Forelimb muscle (tissue), 1 donor: ENCODE data around the gene XBP1. TPM values are rescaled to one million over a fixed set of nuclear protein-coding genes. Genes with fewer than 3 reads are reported as not detected.
A peak's percentile ranks its signal among the peaks of the same experiment; 100 is the strongest.
"Not testable (repeated sequence)": the region's sequence is repeated elsewhere in the genome, so short reads cannot be mapped to it uniquely, and the experiment has no call there.

Experiments
- DNase-seq: peaks from one replicate; pipeline ENCODE4 v3.0.0-alpha.2; 2013; ENCODE audit warnings: low read depth
- polyA plus RNA-seq: library from polyadenylated mRNA; unstranded; fragments of 120-200 nt; gene quantifications from one replicate; pipeline ENCODE4 v1.2.1, GENCODE V29; 2013; ENCODE audit not compliant: insufficient read length

XBP1 gene
- polyA plus RNA-seq, 1 donor, result 63.7 TPM

DNA sequence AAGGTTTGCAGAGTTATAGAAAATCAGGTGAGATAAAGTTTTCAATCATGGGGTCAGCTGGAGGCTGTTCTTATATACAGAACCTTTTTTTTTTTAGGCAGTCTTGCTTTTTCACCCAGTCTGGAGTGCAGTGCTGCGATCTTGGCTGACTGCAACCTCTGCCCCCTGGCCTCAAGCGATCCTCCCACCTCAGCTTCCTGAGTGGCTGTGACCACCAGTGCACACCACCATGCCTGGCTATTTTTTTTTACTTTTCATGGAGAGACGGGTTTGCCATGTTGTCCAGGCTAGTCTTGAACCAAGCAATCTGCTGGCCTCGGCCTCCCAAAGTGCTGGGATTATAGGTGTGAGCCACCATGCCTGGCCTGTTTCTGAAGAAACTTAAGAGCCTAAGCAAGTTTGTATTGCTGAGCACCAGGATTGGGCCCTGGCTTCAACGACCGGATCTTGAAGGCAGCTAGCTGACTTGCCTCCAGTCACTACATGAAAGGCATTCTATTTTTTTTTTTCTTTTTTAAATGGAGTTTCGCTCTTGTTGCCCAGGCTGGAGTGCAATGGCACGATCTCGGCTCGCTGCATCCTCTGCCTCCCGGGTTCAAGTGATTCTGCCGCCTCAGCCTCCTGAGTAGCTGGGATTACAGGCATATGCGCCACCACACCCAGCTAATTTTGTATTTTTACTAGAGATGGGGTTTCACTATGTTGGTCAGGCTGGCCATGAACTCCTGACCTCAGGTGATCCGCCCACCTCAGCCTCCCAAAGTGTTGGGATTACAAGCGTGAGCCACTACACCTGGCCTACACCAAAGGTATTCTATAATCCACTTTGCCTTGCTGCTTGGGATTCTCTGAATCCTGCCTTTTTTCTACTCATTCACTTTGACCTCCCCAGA lies 7.6 kb downstream of the XBP1 start:
- no peak for DNase-seq

DNA sequence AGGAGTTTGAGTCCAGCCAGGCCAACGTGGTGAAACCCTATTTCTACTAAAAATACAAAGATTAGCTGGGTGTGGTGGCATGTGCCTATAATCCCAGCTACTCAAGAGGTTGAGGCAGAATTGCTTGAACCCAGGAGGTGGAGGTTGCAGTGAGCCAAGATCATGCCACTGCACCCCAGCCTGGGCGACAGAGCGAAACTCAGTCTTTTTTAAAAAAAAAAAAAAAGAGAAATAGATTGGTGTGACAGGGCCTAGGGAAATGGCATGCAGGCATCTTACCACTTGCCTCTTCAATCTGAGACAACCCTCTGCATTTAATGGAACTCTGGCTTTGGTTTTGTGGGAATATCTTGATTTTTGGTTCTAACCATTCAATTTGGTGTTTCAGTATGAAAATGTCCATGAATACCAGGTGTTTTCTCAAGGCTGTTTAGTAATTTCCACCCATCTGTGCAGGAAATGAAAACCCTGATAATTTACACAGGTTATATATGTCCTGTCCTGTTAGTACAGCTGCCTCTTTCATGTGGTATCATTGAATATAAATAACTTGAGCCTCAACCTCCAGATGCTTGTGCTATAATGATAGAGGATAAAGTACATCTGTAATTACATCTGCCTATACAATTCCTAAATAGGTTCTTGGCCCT lies 8.4 kb downstream of the XBP1 start:
- DNase-seq, result no peak

DNA sequence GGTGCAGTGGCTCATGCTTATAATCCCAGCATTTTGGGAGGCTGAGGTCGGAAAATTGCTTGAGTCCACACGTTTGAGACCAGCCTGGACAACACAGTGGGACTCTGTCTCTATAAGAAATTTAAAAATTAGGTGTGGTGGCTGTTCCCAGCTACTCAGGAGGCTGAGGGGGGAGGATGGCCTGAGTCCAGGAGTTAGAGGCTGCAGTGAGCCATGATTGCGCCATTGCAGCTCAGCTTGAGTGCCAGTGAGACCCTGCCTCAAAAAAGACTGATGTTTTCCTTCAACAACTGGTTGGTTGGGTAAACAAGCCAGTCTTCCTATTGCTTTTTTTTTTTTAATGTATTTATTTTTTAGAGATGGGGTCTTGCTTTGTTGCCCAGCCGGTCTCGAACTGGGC lies 9.2 kb downstream of the XBP1 start:
- DNase-seq, result no peak

DNA sequence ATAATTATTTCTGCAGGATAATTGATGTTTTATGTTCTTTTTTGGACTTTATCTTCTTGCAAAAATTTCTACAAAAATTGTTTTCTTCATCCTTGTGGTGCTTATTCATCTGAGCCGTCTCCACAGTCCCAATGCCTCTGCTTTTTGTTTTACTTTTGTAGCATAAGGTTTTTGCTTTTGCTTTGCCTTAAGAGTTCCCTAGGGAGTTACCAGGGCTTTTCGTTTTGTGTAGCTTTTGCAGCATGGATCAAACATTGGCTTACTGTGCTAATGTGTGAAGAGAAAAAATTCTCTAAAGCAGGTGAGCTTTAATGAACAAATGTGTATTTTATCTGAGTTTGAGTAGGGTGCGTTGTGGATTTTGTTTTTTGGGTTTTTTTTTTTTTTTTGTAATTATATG lies 11.8 kb downstream of the XBP1 start:
- no peak for DNase-seq

DNA sequence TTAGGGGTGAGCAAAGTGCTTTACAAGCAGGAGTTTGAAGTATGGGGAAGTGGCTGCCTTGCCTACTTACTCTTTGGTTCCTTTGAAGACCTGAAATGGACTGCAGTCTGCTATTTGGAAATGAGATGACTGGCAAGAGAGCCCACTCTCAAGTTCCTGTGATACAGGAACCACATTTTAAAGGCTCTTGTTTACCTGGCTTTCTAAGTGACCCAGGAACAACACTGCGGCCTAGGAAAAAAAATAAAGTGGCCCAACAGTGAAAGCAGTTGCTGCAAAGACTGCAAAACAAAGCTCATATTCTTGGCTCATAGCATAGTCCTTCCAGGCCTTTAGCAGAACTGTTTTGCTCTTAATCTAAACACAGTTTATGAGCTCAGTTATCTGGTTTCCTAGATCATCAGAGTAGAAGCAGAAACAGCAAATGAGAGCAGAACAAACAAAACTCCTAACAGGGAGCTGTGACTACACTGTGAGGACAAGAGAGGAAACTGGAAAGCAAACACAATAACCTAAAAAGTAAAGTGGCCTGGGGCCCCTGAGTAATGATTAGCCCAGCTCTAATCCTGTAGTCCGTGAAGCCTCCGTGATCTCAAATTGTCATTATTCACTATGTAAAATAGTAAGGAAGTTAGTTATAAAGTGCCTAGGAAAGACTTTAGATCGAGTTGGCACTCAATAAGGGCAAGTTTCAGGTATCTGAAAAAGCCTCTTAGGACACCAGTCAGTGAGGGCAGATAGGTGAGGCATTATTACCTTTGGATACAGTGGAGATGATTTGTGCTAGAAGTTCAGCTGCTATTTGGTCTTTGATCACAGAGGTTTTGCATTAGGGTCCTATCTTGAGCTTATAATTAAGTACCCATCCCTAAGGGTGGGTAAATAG lies 16.3 kb downstream of the XBP1 start:
- DNase-seq, result no peak

DNA sequence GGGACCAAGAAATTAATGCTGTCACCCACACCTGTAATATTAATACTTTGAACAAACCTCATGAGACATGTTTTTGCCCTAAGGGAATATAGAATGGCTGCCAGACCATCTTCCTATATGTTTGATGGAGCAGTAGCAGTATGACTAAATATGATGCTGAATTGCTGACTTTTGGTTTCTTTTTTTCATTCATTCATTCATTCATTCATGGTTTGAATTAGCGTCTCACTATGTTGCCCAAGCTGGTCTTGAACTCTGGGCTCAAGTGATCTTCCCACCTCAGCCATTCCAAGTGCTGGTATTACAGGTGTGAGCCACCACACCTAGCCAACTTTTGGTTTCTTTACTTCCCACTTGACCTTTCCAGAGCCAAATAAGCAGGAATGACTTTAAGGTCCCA lies 20.1 kb downstream of the XBP1 start:
- DNase-seq, result no peak

DNA sequence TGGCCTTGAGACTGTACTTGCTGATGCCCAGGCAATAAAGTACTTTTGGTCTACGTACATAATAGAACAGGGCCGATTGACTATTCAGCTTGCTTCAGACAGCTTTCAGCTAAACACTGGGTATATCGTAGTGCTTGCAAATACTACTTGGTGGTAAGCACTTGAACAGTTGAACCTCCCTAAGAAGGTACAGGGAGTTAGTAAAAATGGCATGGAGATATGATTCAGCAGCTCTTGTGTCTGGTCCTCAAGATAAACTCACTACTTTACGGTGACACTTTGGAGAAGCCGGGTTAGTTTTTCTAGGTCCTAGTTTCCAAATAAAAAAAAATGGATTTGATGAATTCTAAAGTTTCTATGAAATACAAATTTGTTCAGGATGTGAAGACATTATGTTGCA lies 20.5 kb downstream of the XBP1 start:
- no peak for DNase-seq

DNA sequence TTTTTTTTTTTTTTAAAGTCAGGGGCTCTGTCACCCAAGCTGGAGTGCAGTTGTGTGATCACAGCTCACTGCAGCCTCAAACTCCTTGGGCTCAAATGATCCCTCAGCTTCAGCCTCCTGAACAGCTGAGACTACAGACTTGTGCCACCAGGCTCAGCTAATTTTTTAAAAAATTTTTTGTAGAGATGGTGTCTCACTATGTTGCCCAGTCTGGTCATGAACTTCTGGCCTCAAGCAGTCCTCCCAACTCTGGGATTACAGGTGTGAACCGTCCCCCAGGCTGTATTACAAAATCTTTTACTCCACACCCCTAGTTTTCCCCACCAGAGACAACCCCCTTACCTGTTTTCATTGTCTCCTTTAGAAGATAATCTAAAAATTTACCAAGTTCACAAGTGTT lies 26.0 kb downstream of the XBP1 start:
- no peak for DNase-seq

DNA sequence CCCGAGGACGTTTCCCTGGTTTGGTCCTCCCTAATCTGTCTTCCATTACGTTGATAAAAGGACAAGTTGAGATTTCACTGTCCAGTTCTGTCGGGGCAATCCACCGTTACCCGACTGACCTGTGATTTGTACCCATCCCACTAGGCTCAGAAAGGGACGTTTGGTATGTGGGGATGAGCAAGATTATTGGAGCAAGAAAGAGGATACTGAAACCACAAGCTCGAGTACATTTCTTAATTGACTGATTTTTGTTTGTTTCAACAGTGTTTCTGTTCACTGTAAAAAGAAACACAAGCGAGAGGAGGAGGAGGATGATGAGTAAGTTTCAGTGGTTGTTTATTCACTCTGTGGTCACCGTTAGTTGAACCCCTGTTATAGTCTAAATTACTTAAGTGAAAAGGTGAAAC lies 26.9 kb downstream of the XBP1 start:
- no peak for DNase-seq

DNA sequence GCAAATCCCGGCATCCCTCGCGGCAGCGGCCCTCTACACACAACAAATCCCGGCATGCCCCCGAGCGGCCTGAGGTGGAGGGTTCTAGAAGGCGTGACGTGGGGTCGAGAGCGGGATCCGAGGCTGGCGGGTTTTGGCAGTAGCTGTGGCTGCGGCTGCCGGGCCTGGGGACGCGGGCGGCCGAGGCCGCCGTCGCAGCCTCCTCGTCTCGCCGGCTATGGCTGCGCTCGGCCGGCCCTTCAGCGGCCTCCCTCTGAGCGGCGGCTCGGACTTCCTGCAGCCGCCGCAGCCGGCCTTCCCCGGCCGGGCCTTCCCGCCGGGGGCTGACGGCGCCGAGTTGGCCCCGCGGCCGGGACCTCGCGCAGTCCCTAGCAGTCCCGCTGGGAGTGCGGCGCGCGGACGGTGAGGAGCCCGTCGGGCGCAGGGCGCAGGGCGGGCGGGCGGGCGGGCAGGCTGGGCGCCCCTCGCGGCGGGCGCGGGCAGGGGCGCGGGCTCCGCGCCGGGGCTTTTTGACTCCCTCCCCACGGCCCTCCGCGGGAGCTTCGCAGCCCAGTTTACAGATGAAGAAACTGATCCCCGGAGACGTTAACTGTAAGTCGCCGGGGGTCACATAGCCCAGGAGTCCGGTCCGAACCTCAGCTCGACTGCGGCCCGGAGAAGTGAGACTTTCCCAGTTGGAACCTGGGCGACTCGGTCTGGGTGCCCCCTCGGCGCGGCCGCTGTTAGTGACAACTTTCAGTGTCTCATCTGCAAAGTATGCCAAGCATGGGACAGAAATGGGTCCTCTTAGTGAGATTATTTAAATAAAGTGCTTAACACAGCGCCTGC lies 27.5 kb downstream of the XBP1 start, which contains the start of gene CCDC117:
Gene CCDC117 (plus strand): TSS at position 63 of the 828 bp plus-strand sequence. CDS start 155 bp downstream, at position 218.
- DNase-seq, result peak; percentile 94

DNA sequence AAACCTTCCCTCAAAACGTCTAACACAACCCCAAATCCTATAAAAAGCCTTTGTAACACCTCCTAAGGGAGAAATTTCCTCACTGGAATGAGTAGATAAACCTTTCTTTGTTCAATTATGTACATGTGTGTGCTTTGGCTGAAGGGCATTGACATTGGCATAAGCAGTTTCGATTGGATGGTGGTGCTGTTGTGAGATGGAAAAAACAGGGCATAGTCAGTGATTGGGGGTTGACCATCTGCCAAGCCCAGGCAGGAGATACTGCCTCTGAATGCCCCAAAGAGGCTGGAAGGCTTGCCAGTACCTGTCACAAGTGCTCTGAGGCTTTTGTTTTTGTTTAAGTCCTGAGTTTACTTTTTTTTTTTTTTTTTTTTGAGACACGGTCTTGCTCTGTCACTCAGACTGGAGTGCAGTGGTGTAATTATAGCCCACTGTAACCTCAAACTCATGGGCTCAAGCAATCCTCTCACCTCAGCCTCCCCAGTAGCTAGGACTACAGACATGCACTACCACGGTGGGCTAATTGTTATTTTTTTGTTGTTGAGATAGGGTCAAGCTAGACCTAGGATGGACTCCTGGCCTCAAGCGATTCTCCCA lies 29.1 kb downstream of the XBP1 start:
- DNase-seq, result no peak

DNA sequence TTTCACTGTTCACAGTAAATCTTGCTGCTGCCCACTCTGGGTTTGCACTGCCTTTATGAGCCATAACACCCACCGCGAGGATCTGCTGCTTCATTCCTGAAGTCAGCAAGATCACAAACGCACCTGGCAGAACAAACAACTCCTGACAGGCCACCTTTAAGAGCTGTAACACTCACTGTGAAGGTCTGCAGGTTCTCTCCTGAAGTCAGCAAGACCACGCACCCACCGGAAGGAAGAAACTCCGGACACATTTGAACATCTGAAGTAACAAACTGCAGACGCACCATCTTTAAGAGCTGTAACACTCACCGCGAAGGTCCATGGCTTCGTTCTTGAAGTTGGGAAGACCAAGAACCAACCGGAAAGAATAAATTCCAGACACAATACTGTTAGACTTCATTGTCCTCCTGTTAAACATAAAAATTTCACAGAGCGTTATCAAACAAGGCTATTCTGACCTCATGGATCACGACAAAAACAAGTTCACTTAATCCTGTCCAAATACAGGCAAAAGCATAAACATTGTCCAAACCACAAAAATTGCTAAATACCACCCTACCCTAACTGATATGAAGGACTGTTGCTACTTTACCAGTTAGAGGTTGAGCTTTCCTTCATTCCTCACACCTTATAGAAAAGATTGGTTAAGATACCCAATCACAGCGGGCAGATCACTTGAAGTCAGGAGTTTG lies 30.8 kb downstream of the XBP1 start:
- no peak for DNase-seq

DNA sequence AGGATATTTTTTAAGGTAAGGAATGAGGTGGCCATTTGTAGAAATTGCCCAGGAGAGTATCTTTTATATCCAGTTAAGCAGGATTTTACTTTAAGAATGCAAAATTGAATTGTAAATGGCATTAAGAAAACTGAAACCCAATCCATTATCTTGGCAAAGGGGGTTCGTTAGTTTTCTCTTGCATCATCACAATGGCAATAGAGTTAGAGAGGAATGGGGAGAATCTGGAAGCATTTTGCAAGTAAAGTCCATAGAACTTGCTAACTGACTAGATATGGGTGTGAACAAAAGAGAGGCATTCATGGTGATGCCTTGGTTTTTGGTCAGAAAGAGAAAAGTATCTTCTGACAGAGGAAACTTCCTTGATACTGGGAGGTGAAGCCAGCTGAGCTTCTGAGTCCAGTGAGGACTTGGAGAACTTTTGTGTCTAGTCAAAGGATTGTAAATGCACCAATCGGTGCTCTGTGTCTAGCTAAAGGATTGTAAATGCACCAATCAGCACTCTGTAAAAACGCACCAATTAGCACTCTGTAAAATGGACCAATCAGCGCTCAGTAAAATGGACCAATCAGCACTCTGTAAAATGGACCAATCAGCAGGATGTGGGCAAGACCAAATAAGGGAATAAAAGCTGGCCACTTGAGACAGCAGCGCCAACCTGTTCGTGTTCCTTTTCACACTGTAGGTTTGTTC lies 31.5 kb downstream of the XBP1 start:
- DNase-seq, result no peak

DNA sequence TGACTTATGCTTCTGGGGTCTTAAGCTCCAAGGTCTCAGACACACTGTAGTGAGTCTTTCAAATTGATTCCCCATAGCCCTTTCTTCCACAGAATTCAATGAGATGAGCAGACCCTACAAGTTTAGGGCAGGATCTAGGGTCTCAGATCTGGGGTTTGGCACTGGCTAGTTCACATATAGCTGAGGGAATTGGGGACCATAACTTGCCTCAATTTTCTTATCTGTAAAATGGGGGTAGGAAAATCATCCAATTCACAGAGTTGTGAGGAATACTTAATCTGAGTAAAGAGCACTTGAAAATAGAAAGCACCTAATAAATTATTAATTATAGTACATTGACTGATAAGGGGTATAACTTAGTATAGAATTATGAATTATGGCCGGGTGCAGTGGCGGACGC lies 33.7 kb downstream of the XBP1 start:
- no peak for DNase-seq

DNA sequence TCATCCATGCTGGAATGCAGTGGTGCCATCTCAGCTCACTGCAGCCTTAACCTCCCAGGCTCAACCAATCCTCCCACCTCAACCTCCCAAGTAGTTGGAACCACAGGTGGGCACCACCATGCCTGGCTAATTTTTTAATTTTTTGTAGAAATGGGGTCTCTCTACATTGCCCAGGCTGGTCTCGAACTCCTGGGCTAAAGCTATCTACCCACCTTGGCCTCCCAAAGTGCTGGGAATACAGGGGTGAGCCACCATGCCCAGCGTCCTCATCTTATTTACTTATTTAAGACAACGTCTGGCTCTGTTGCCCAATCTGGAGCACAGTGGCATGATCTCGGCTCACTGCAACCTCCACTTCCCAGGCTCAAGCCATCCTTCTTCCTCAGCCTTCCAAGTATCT lies 38.4 kb downstream of the XBP1 start:
- DNase-seq, result not testable (repeated sequence)

DNA sequence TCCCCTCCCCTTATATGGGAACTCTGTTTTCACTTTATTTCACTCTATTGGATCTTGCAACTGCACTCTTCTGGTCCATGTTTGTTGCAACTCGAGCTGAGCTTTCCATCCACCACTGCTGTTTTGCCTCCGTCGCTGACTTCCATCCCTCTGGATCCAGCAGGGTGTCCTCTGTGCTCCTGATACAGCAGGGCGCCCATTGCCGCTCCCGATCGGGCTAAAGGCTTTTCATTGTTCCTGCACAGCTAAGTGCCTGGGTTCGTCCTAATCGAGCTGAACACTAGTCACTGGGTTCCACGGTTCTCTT lies 39.0 kb downstream of the XBP1 start:
- DNase-seq, result no peak

DNA sequence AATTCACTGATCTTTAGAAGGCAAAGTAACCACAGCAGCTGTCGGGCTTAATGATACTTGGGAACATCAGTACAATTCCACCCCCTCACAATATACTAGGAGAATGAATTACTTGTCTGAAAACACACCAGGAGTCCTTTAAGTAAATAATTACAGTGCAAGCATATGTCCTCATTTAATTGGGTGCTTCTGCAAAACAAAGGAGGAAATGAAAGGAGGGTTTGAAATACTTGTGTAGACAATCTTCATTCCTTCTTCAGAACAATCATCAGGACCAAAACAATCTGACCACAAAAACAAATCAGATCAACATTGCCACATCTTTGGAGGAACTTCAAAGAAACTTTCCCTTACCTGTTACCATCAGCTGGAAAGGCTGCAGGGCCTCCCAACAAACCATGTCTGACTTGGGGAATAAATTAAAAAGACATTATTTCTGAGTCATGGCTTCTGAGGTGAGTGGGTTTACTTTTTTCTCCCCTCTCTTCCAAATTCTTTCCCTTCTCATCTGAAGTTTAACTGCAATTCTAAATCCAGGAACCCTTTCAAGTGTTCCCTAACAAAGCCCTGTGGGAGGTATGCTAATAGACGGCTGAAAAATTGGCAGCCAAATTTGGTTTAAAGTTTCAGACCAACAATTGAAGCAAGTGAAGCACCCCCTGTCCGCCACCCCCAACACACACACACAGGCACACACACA lies 40.4 kb downstream of the XBP1 start:
- no peak for DNase-seq

DNA sequence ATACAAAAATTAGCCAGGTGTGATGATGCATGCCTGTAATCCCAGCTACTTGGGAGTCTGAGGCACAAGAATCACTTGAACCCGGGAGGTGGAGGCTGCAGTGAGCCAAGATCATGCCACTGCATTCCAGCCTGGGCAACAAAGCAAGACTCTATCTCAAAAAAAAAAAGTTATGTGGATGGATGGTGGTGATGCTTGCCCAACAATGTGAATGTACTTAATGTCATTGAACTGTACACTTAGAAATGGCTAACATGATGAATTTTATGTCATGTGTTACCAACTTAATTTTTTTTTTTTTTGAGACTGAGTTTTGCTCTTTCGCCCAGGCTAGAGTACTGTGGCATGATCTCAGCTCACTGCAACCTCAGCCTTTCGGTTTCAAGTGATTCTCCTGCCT lies 45.9 kb downstream of the XBP1 start:
- not testable (repeated sequence) for DNase-seq

DNA sequence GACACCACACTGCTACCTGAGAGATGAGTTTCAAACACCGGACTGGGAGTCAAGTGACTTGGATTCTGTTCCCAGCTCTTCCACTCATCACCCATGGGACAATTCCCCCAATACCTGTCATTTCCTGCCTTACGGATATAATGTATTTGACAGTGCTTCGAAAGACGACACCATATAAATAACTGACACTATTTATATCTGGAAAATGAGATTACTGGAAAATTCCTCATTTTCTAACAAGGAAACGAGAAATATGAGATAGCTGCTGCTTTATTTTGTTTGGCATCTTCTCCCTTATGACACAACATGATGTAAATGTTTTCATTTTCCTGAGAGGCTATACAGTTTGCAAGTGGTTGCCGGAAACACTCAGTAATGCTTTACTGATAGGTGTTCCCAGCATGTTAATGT lies 49.9 kb downstream of the XBP1 start:
- no peak for DNase-seq
